RWPE1 (cell line): ENCODE results near the gene CLDND2.

Source experiments
- CTCF ChIA-PET: fragments of 350-600 bp; sonication (Branson Sonifier 250); formaldehyde crosslinking; extraction: SDS; loops from one replicate; lab custom pipeline; 2021; lab: Yijun Ruan, JAX
- POLR2A ChIA-PET: fragments of 400-600 bp; formaldehyde crosslinking; extraction: SDS; loops from one replicate; lab custom pipeline; 2020; ENCODE audit warnings: antibody characterized with exemption; ENCODE audit not compliant: low non-redundant PET; lab: Yijun Ruan, JAX
- DNase-seq: peaks from one replicate; pipeline ENCODE4 v3.0.0; 2012; ENCODE audit warnings: low spot score
- H3K27ac ChIP-seq: fragments of 450-650 bp; 2 replicates; pipeline ENCODE4 v1.5.1; 2017
- TF ChIP-seq, protein P1 (sequence below): fragments of 450-650 bp; conservative IDR thresholded peaks from 2 replicates; pipeline ENCODE4 v1.5.1; 2017; ENCODE audit warnings: low read depth, mild to moderate bottlenecking

CLDND2 gene

DNA sequence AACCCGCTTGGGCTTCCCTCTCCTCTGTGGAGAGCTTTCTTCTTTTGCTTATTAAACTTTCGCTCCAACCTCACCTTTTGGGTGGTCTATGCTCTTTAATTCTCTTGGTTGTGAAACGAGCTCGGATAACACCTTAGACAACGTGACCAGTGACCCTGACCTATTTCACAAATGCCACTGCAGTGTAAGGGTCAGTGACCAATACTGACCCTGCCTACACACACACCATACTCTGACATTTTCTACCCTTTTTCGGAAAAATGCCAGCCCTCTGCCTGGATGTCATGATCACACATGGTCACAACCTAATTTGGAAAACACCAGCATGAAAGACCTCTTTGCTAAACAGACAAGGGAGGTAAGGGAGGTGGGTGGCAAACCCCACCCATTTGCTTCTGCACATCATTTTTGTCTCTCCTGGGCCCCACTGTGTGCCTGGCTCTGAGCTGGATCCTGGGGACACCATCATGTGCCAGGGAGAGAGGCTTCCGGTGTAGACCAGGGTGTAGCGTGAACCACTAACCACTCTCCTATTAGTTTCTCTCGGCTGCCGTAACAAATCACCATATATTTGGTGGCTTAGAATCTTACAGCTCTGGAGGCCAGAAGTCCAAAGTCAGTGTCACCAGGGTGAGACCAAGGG, 12.5 kb downstream of the CLDND2 start:
- H3K27ac ChIP-seq: no peak overlapping the region
- TF ChIP-seq, protein P1, sequence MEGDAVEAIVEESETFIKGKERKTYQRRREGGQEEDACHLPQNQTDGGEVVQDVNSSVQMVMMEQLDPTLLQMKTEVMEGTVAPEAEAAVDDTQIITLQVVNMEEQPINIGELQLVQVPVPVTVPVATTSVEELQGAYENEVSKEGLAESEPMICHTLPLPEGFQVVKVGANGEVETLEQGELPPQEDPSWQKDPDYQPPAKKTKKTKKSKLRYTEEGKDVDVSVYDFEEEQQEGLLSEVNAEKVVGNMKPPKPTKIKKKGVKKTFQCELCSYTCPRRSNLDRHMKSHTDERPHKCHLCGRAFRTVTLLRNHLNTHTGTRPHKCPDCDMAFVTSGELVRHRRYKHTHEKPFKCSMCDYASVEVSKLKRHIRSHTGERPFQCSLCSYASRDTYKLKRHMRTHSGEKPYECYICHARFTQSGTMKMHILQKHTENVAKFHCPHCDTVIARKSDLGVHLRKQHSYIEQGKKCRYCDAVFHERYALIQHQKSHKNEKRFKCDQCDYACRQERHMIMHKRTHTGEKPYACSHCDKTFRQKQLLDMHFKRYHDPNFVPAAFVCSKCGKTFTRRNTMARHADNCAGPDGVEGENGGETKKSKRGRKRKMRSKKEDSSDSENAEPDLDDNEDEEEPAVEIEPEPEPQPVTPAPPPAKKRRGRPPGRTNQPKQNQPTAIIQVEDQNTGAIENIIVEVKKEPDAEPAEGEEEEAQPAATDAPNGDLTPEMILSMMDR: no peak
- no peak for DNase-seq
- ChIA-PET CTCF (interaction anchor here (0.6 to 0.7 kb wide), 3 partner anchors 54 to 1638 kb away, joined by 3 to 5 read pairs (median 3); no protein-coding TSS in a partner anchor), POLR2A (no interaction called here)

DNA sequence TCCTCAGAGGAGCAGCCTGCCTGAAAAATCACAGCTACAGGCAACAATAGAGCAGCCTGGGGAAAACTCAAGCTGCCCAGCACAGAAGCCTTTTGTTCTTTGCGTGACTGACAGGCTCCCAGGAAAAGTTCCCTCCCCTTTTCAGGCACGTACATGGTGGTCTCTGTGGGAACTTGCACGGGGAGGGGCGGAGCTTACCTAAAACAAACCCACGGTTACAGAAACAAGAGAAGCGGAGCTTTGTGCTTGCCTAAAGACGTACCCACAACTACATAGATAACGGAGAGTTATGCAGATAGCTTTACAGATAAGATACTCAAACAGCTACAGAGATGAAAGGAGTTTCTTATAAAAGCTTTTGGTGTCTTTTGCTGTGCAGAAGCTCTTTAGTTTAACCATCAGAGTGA, 14.1 kb downstream of the CLDND2 start:
- no peak for DNase-seq
- no peak overlapping the region for H3K27ac ChIP-seq
- ChIA-PET POLR2A (no interaction called here), CTCF (no interaction called here)
- TF ChIP-seq, protein P1: no peak

DNA sequence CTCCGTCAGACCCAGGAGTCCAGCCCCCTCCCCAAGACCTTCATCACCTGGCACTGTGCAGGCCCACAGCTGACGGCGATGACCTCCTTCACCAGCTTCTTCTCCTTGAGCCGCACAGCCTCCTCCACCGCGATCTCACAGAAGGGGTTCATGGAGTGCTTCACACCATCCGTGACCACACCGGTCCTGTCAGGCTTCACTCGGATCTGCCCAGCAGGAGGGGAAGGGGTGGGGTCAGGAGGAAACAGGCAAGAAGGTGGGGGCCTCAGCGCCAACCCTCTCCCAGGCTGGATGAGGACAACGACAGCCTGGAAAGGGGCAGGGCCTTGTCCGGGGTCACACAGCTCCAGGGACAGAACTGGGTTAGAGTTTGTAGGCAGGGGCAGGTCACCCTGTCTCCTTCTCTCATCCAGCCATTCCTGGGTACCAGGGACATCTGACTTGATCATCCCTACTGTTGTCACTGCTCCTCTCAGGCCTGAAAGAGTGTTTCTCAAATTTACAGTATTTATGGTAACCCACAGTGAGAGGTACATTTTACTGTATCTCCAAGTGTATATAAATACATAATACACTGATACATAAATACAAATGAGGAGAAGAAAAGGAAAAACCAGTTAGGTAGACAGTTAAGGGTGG, 14.6 kb downstream of the CLDND2 start:
- H3K27ac ChIP-seq: no peak overlapping the region
- DNase-seq: no peak
- POLR2A ChIA-PET: no interaction called here
- TF ChIP-seq, protein P1: no peak
- CTCF ChIA-PET: no interaction called here

DNA sequence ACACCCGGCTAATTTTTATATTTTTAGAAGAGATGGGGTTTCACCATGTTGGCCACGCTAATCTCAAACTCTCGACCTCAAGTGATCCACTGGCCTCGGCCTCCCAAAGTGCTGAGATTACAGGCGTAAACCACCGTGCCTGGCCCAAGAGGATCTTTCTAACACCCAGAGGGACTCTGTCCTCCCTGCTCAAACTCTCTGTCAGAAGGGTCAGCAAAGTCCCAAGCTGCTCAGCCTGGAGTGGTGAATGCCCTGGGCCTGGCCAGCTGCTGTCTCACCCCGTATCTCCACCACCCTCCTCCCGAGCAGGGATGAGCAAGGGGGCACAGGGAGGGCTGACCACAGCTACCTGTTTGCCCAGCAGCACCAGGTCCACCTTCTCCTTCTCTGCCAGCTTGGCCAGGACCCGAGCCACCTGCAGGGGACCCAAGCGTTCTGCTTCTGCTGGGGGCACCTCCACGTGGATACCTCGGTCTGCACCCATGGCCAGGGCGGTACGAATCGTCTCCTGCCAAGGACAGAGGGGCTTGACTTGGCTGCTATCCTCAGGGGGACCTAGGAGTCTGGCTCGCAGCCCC, 15.9 kb downstream of the CLDND2 start:
- peak overlapping the region; percentile 81 for H3K27ac ChIP-seq
- POLR2A ChIA-PET: no interaction called here
- no peak for DNase-seq

DNA sequence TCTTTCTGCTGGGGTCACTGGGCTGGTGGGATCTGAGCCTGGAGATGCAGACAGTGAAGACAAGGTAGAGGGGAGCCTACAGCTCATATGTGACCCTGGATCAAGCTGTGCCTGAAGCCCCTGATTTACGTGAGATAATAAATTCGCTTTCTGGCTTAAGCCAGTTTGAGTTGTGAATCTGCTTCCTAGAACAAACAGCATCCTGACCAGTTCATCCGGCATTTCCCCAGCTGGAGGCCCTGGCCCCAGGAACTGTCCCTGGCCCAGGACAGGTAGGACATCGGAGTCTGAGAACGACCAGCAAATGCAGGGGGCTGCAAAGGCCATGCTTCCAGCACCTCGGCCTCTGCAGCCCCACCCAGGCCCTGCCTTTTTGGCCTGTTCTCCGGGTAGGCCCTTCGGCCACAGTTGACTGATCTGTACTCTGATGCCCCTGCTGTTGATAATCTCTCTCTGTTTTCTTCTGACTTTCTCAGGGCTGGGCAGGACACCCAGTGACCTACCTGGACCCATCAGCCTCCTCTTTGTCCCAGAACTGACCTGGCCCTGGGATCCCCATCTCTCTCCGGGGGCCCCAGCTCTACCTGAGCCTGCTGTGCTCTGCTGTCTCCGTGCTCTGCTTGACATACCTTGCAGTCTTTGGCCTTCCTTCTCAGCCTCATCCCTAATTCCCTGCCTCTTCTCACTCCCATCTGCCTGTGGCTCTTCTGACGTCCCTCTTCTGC, 17.4 kb downstream of the CLDND2 start:
- ChIA-PET POLR2A (no interaction called here), CTCF (interaction anchor here (0.8 kb wide), 1 partner anchor 70 kb away, joined by 3 read pairs; no protein-coding TSS in a partner anchor)
- DNase-seq: no peak
- peak overlapping the region; percentile 81 for H3K27ac ChIP-seq
- TF ChIP-seq, protein P1: no peak

More for the DNA sequence above, 15.9 kb downstream of the CLDND2 start:
- CTCF ChIA-PET: no interaction called here
- TF ChIP-seq, protein P1: no peak
